ENCODE data around the gene MATK.
"Not testable (repeated sequence)": the region's sequence is repeated elsewhere in the genome, so short reads cannot be mapped to it uniquely, and the experiment has no call there.

MATK gene

GRCh38 chr19:3762501-3763459 is 23.4 kb downstream of the MATK start, which contains the start of gene MRPL54:
Gene MRPL54, plus strand, starts transcription at chr19:3762682. Its CDS starts 19 bp downstream, at chr19:3762701.
- Histone ChIP-seq H3K27me3 (replicated peaks; ENCODE audit: control insufficient read depth, insufficient read depth, low read length) (no peaks in the 10 kb centered on the region), H3K36me3 (ENCODE audit: control insufficient read depth, insufficient read depth, low read length) (peaks cover 22% of the 10 kb centered on the region), H3K4me3 (replicated peaks; ENCODE audit: low read depth, low read length) (peak within 1 kb of the TSS; percentile 76)
- TF ChIP-seq, protein P1, sequence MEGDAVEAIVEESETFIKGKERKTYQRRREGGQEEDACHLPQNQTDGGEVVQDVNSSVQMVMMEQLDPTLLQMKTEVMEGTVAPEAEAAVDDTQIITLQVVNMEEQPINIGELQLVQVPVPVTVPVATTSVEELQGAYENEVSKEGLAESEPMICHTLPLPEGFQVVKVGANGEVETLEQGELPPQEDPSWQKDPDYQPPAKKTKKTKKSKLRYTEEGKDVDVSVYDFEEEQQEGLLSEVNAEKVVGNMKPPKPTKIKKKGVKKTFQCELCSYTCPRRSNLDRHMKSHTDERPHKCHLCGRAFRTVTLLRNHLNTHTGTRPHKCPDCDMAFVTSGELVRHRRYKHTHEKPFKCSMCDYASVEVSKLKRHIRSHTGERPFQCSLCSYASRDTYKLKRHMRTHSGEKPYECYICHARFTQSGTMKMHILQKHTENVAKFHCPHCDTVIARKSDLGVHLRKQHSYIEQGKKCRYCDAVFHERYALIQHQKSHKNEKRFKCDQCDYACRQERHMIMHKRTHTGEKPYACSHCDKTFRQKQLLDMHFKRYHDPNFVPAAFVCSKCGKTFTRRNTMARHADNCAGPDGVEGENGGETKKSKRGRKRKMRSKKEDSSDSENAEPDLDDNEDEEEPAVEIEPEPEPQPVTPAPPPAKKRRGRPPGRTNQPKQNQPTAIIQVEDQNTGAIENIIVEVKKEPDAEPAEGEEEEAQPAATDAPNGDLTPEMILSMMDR (IDR thresholded peaks at IDR 0.05; ENCODE audit: insufficient read depth, low read length, poor library complexity, severe bottlenecking) = no peak
- peak; percentile 99 for DNase-seq (ENCODE audit: extremely low read depth, insufficient read length)

GRCh38 chr19:3762130-3762473 is 24.1 kb downstream of the MATK start:
- H3K4me3 ChIP-seq (replicated peaks; ENCODE audit: low read depth, low read length) = no peak overlapping the region
- TF ChIP-seq, protein P1 (IDR thresholded peaks at IDR 0.05; ENCODE audit: insufficient read depth, low read length, poor library complexity, severe bottlenecking) = no peak

DNA sequence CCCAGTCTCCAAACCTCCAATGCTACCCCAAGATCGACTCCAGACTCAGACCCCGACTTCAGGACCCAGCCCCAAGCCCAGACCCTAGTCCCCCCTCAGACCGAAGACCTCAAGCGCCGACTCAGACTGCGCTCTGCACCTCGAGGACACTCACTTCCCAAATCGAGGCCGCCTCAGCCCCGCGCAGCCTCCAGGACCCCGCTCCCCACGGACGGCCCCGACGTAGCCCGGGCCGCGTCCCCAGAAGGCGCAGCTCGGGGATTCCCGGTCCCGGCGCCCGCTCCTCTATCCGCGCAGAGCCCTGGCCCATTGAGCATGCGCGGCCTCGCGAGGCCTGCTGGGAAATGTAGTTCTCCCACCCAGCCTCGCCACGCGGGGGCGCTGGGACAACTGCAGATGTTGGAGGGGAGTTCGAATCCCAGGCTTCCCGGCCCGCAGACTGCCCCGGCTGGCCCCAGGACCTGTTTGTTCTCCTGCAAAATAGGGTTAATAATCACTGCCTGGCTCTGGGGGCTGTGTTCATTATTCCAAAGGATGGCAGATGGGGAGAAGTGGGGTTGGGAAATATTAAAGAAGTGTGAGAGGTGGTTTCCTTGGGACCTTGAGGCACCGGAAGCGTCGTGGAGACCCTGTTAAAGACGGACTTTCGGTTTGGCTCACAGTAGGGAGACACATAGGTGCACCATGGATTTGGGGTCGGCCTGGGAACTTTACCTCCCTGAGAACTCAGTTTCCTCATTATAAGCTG is 24.6 kb downstream of the MATK start, which contains the start of gene APBA3:
APBA3 (minus strand) TSS at position 311 of the 748 bp plus-strand sequence. CDS start 1,428 bp downstream, outside the sequence.
- Histone ChIP-seq H3K36me3 (ENCODE audit: control insufficient read depth, insufficient read depth, low read length) (peaks cover 14% of the 10 kb centered on the region), H3K4me3 (replicated peaks; ENCODE audit: low read depth, low read length) (peak within 1 kb of the TSS; percentile 76), H3K27me3 (replicated peaks; ENCODE audit: control insufficient read depth, insufficient read depth, low read length) (no peaks in the 10 kb centered on the region)
- DNase-seq (ENCODE audit: extremely low read depth, insufficient read length) = peak; percentile 92
- TF ChIP-seq, protein P1 (IDR thresholded peaks at IDR 0.05; ENCODE audit: insufficient read depth, low read length, poor library complexity, severe bottlenecking) = peak; percentile 90

More at GRCh38 chr19:3762130-3762473, 24.1 kb downstream of the MATK start:
- no peak for DNase-seq (ENCODE audit: extremely low read depth, insufficient read length)
- Histone ChIP-seq H3K36me3 (ENCODE audit: control insufficient read depth, insufficient read depth, low read length) (peaks cover 18% of the 10 kb centered on the region), H3K27me3 (replicated peaks; ENCODE audit: control insufficient read depth, insufficient read depth, low read length) (no peaks in the 10 kb centered on the region)

- Histone ChIP-seq H3K4me3 (replicated peaks; ENCODE audit: low read depth, low read length) (peak overlapping the region; percentile 76), H3K36me3 (ENCODE audit: control insufficient read depth, insufficient read depth, low read length) (peaks cover 12% of the 10 kb centered on the region), H3K27me3 (replicated peaks; ENCODE audit: control insufficient read depth, insufficient read depth, low read length) (no peaks in the 10 kb centered on the region)
- DNase-seq (ENCODE audit: extremely low read depth, insufficient read length) = no peak
- TF ChIP-seq, protein P1 (IDR thresholded peaks at IDR 0.05; ENCODE audit: insufficient read depth, low read length, poor library complexity, severe bottlenecking) = no peak
Measured at GRCh38 chr19:3760871-3761361, 25.3 kb downstream of the MATK start.

GRCh38 chr19:3759482-3760254 is 26.5 kb downstream of the MATK start:
- Histone ChIP-seq H3K4me3 (replicated peaks; ENCODE audit: low read depth, low read length) (no peak overlapping the region), H3K36me3 (ENCODE audit: control insufficient read depth, insufficient read depth, low read length) (peaks cover 8% of the 10 kb centered on the region), H3K27me3 (replicated peaks; ENCODE audit: control insufficient read depth, insufficient read depth, low read length) (no peaks in the 10 kb centered on the region)
- DNase-seq (ENCODE audit: extremely low read depth, insufficient read length) = no peak
- TF ChIP-seq, protein P1 (IDR thresholded peaks at IDR 0.05; ENCODE audit: insufficient read depth, low read length, poor library complexity, severe bottlenecking) = no peak

DNA sequence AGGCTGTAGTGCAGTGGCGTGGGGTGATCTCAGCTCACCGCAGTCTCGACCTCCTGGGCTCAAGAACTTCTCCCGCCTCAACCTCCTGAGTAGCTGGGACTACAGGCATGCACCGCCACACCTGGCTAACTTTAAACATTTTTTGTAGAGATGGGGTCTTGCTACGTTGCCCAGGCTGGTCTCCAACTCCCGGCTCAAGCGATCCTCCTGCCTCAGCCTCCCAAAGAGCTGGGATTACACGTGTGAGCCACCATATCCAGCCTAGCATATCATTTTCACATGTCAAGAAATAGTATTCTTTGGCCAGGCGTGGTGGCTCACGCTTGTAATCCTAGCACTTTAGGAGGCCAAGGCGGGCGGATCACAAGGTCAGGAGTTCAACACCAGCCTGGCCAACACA is 27.9 kb downstream of the MATK start:
- not testable (repeated sequence) for DNase-seq (ENCODE audit: extremely low read depth, insufficient read length); H3K4me3 ChIP-seq (replicated peaks; ENCODE audit: low read depth, low read length); H3K27me3 ChIP-seq (replicated peaks; ENCODE audit: control insufficient read depth, insufficient read depth, low read length); H3K36me3 ChIP-seq (ENCODE audit: control insufficient read depth, insufficient read depth, low read length)

DNA sequence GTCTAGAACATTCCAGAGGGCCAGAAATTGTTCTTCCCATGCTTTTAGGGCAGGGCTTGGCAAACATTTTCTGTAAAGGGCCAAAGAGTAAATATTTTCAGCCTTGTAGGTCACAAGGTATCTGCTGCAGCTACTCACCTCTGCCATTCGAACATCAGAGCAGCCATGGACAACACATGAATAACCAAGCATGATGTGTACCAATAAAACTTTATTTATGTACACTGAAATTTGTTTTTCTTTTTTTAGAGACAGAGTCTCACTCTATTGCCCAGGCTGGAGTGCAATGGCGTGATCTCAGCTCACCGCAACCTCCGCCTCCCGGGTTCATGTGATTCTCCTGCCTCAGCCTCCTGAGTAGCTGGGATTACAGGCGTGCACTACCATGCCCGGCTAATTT is 28.5 kb downstream of the MATK start:
- H3K4me3 ChIP-seq (replicated peaks; ENCODE audit: low read depth, low read length); H3K36me3 ChIP-seq (ENCODE audit: control insufficient read depth, insufficient read depth, low read length); H3K27me3 ChIP-seq (replicated peaks; ENCODE audit: control insufficient read depth, insufficient read depth, low read length); DNase-seq (ENCODE audit: extremely low read depth, insufficient read length): not testable (repeated sequence)

Measured in GM06990 (cell line).